ENCODE results near the gene ERC1.
"Not testable (repeated sequence)": the region's sequence is repeated elsewhere in the genome, so short reads cannot be mapped to it uniquely, and the experiment has no call there.

ERC1 gene

GRCh38 chr12:1322821-1323220 is 331.8 kb downstream of the ERC1 start:
- DNase-seq (ENCODE audit: low read depth), result no peak

GRCh38 chr12:1324099-1324498 is 333.1 kb downstream of the ERC1 start:
- no peak for DNase-seq (ENCODE audit: low read depth)

- DNase-seq (ENCODE audit: low read depth), result no peak
Observed at GRCh38 chr12:1324910-1325309, 333.9 kb downstream of the ERC1 start.

- DNase-seq (ENCODE audit: low read depth), result no peak
Observed at GRCh38 chr12:1325666-1326065, 334.6 kb downstream of the ERC1 start.

- DNase-seq (ENCODE audit: low read depth), result no peak
Observed at GRCh38 chr12:1326258-1326657, 335.2 kb downstream of the ERC1 start.

- DNase-seq (ENCODE audit: low read depth), result no peak
Observed at GRCh38 chr12:1328391-1328790, 337.4 kb downstream of the ERC1 start.

GRCh38 chr12:1329784-1330476 is 338.9 kb downstream of the ERC1 start:
- DNase-seq (ENCODE audit: low read depth), result no peak

GRCh38 chr12:1330477-1330827 is 339.4 kb downstream of the ERC1 start:
- DNase-seq (ENCODE audit: low read depth), result no peak

- DNase-seq (ENCODE audit: low read depth), result no peak
Observed at GRCh38 chr12:1332327-1332726, 341.3 kb downstream of the ERC1 start.

GRCh38 chr12:1338483-1339177 is 347.6 kb downstream of the ERC1 start:
- DNase-seq (ENCODE audit: low read depth), result no peak

- DNase-seq (ENCODE audit: low read depth), result not testable (repeated sequence)
Observed at GRCh38 chr12:1339178-1339541, 348.1 kb downstream of the ERC1 start.

- no peak for DNase-seq (ENCODE audit: low read depth)
Observed at GRCh38 chr12:1339618-1340319, 348.7 kb downstream of the ERC1 start.

- not testable (repeated sequence) for DNase-seq (ENCODE audit: low read depth)
Observed at GRCh38 chr12:1341270-1341669, 350.2 kb downstream of the ERC1 start.

- DNase-seq (ENCODE audit: low read depth), result no peak
Observed at GRCh38 chr12:1343422-1343821, 352.4 kb downstream of the ERC1 start.

- no peak for DNase-seq (ENCODE audit: low read depth)
Observed at GRCh38 chr12:1344245-1344644, 353.2 kb downstream of the ERC1 start.

GRCh38 chr12:1346126-1346525 is 355.1 kb downstream of the ERC1 start:
- no peak for DNase-seq (ENCODE audit: low read depth)

- DNase-seq (ENCODE audit: low read depth), result no peak
Observed at GRCh38 chr12:1347294-1347693, 356.3 kb downstream of the ERC1 start.

GRCh38 chr12:1348606-1349005 is 357.6 kb downstream of the ERC1 start:
- DNase-seq (ENCODE audit: low read depth), result no peak

GRCh38 chr12:1350055-1350933 is 359.3 kb downstream of the ERC1 start:
- DNase-seq (ENCODE audit: low read depth), result no peak

GRCh38 chr12:1350934-1351240 is 359.9 kb downstream of the ERC1 start:
- DNase-seq (ENCODE audit: low read depth), result no peak

GRCh38 chr12:1351926-1352325 is 360.9 kb downstream of the ERC1 start:
- DNase-seq (ENCODE audit: low read depth), result no peak

GRCh38 chr12:1353451-1353850 is 362.4 kb downstream of the ERC1 start:
- no peak for DNase-seq (ENCODE audit: low read depth)

GRCh38 chr12:1355396-1355795 is 364.4 kb downstream of the ERC1 start:
- DNase-seq (ENCODE audit: low read depth), result no peak

Data from activated T-cell treated with anti-CD3 and anti-CD28 coated beads for 48 hours (primary cell).